ENCODE results near the gene SULT2A1.
"Not testable (repeated sequence)": the region's sequence is repeated elsewhere in the genome, so short reads cannot be mapped to it uniquely, and the experiment has no call there.

DNA sequence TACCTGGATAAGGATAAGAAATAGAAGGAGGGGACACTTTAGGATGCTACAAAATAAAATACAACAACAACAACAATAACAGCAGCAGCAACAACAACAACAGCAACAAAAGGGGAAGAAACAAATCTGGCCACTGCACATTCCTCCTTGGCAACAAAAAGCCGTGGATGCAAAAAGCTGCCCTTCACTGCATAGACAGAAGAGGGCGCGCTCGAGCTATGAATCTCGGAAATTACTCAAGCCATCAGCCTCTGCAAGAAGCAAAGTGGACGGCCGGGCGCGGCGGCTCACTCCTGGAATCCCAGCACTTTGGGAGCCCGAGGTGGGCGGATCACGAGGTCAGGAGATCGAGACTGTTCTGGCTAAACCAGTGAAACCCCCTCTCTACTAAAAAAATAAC lies 23.2 kb upstream of the SULT2A1 start:
- TF ChIP-seq POLR2A, POLR2AphosphoS5 (IDR thresholded peaks at IDR 0.05): not testable (repeated sequence)
- TF ChIP-seq, protein P1, sequence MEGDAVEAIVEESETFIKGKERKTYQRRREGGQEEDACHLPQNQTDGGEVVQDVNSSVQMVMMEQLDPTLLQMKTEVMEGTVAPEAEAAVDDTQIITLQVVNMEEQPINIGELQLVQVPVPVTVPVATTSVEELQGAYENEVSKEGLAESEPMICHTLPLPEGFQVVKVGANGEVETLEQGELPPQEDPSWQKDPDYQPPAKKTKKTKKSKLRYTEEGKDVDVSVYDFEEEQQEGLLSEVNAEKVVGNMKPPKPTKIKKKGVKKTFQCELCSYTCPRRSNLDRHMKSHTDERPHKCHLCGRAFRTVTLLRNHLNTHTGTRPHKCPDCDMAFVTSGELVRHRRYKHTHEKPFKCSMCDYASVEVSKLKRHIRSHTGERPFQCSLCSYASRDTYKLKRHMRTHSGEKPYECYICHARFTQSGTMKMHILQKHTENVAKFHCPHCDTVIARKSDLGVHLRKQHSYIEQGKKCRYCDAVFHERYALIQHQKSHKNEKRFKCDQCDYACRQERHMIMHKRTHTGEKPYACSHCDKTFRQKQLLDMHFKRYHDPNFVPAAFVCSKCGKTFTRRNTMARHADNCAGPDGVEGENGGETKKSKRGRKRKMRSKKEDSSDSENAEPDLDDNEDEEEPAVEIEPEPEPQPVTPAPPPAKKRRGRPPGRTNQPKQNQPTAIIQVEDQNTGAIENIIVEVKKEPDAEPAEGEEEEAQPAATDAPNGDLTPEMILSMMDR (IDR thresholded peaks at IDR 0.05 in 8 of 11, conservative IDR thresholded peaks at IDR 0.05 in 3 of 11): peak in 7 of 11 experiments; percentile 46 to 74 (median 62)

Measured in spleen (tissue), 7 donors.